IMR-90 (cell line): ENCODE data around the gene CAPNS2. TPM values are rescaled to one million over a fixed set of nuclear protein-coding genes. Genes with fewer than 3 reads are reported as not detected.

ENCODE experiments used
- ATAC-seq: fragments of 200-7000 bp; cut with Tn5 transposase; 2 replicates; pipeline ENCODE4 v1.9.1; 2020; ENCODE audit warnings: low read depth, mild to moderate bottlenecking, moderate library complexity
- BruUV-seq: library from RNA; stranded (reverse); fragments of 400-500 nt; replicated peaks from 2 replicates; lab custom pipeline; 2021; lab: Mats Ljungman, UMichigan
- CTCF ChIA-PET: fragments of 300-600 bp; formaldehyde crosslinking; extraction: SDS; loops from one replicate; lab custom pipeline; 2021; ENCODE audit warnings: antibody characterized with exemption; lab: Yijun Ruan, JAX
- POLR2A ChIA-PET: fragments of 300-600 bp; sonication (Branson Sonifier 250); formaldehyde crosslinking; loops from one replicate; lab custom pipeline; 2022; ENCODE audit warnings: antibody characterized with exemption; ENCODE audit not compliant: unreplicated experiment; lab: Charles Lee
- DNase-seq: peaks from one replicate; pipeline ENCODE4 v3.0.0; 2013
- H2AFZ ChIP-seq: replicated peaks from 2 replicates; pipeline ENCODE3; 2013; ENCODE audit warnings: low read length, mild to moderate bottlenecking; ENCODE audit not compliant: poor library complexity
- H2AK5ac ChIP-seq: 2 replicates; pipeline ENCODE4 v1.6.1; 2013; ENCODE audit warnings: low read depth, low read length, inconsistent platforms
- H2AK9ac ChIP-seq: replicated peaks from 2 replicates; pipeline ENCODE3; 2013; ENCODE audit warnings: mild to moderate bottlenecking, low read depth, low read length, moderate library complexity; ENCODE audit not compliant: poor library complexity
- H2BK120ac ChIP-seq: 2 replicates; pipeline ENCODE4 v1.6.1; 2013; ENCODE audit warnings: low read depth, low read length, inconsistent platforms
- H2BK15ac ChIP-seq: 3 replicates; pipeline ENCODE4 v1.6.1; 2013; ENCODE audit warnings: low read depth, low read length, inconsistent platforms
- H2BK20ac ChIP-seq: 2 replicates; pipeline ENCODE4 v1.6.1; 2013; ENCODE audit warnings: low read depth, mild to moderate bottlenecking, inconsistent platforms, low read length, moderate library complexity
- H2BK5ac ChIP-seq: 2 replicates; pipeline ENCODE4 v1.6.1; 2013; ENCODE audit warnings: mild to moderate bottlenecking, low read depth, low read length, inconsistent platforms; ENCODE audit not compliant: poor library complexity, severe bottlenecking
- H3K14ac ChIP-seq: replicated peaks from 2 replicates; pipeline ENCODE4 v1.6.1; 2013; ENCODE audit warnings: low read depth, low read length, inconsistent platforms
- H3K18ac ChIP-seq: 2 replicates; pipeline ENCODE4 v1.6.1; 2013; ENCODE audit warnings: low read depth, low read length, control low read depth
- H3K23ac ChIP-seq: 2 replicates; pipeline ENCODE4 v1.6.1; 2013; ENCODE audit warnings: low read depth, low read length, inconsistent platforms
- H3K27ac ChIP-seq: 2 replicates; pipeline ENCODE4 v1.5.1; 2013; ENCODE audit warnings: mild to moderate bottlenecking, control low read depth, low read length; ENCODE audit not compliant: insufficient read depth
- H3K27me3 ChIP-seq: 2 replicates; pipeline ENCODE4 v1.6.1; 2013; ENCODE audit warnings: low read length; ENCODE audit not compliant: control insufficient read depth, insufficient read depth
- H3K36me3 ChIP-seq: 2 replicates; pipeline ENCODE4 v1.6.1; 2013; ENCODE audit warnings: low read length, mixed read lengths; ENCODE audit not compliant: control insufficient read depth, insufficient read depth
- H3K4ac ChIP-seq: 2 replicates; pipeline ENCODE4 v1.6.1; 2013; ENCODE audit warnings: low read depth, low read length, inconsistent platforms
- H3K4me1 ChIP-seq: 2 replicates; pipeline ENCODE4 v1.6.1; 2013; ENCODE audit warnings: low read length, mixed read lengths; ENCODE audit not compliant: control insufficient read depth, insufficient read depth
- H3K4me2 ChIP-seq: 2 replicates; pipeline ENCODE4 v1.6.1; 2013; ENCODE audit warnings: low read depth, mild to moderate bottlenecking, control low read depth, low read length, moderate library complexity
- H3K4me3 ChIP-seq: 2 replicates; pipeline ENCODE4 v1.5.1; 2013; ENCODE audit warnings: low read depth, mild to moderate bottlenecking, control low read depth, low read length, moderate library complexity; ENCODE audit not compliant: insufficient read depth
- H3K56ac ChIP-seq: 2 replicates; pipeline ENCODE4 v1.6.1; 2013; ENCODE audit warnings: low read length, inconsistent platforms; ENCODE audit not compliant: insufficient read depth; ENCODE audit errors: extremely low read depth
- H3K79me1 ChIP-seq, 2 experiments: 2 replicates each; pipeline ENCODE4 v1.6.1; 2013; ENCODE audit warnings: low read length in 2 of 2, inconsistent platforms in 1 of 2, low read depth in 1 of 2
- H3K9ac ChIP-seq: 2 replicates; pipeline ENCODE4 v1.6.1; 2013; ENCODE audit warnings: low read depth, low read length, control low read depth
- H3K9me1 ChIP-seq: 2 replicates; pipeline ENCODE4 v1.6.1; 2013; ENCODE audit warnings: low read length, inconsistent platforms; ENCODE audit not compliant: insufficient read depth
- H3K9me3 ChIP-seq: 2 replicates; pipeline ENCODE4 v1.6.1; 2013; ENCODE audit warnings: low read length; ENCODE audit not compliant: control insufficient read depth, insufficient read depth
- H4K20me1 ChIP-seq: 2 replicates; pipeline ENCODE4 v1.6.1; 2013; ENCODE audit warnings: low read length, inconsistent platforms; ENCODE audit not compliant: insufficient read depth
- H4K5ac ChIP-seq: 2 replicates; pipeline ENCODE4 v1.6.1; 2013; ENCODE audit warnings: mild to moderate bottlenecking, low read depth, low read length, control low read depth
- H4K8ac ChIP-seq, 2 experiments: 2 replicates each; pipeline ENCODE4 v1.6.1; 2013; ENCODE audit warnings: low read depth in 2 of 2, low read length in 2 of 2, control low read depth in 1 of 2, inconsistent platforms in 1 of 2
- H4K91ac ChIP-seq: 2 replicates; pipeline ENCODE4 v1.6.1; 2013; ENCODE audit warnings: low read depth, low read length, inconsistent platforms; ENCODE audit not compliant: insufficient read depth
- BHLHE40 ChIP-seq: fragments of 150-350 bp; IDR thresholded peaks from 2 replicates; pipeline ENCODE4 v1.6.1; 2016; ENCODE audit warnings: mild to moderate bottlenecking, low read depth, low read length
- CEBPB ChIP-seq: IDR thresholded peaks from 2 replicates; pipeline ENCODE4 v1.6.1; 2012; ENCODE audit warnings: low read depth, low read length, improper control_type of control experiment
- CTCF ChIP-seq: conservative IDR thresholded peaks from 2 replicates; pipeline ENCODE4 v1.5.1; 2012; ENCODE audit warnings: mild to moderate bottlenecking, low read depth, low read length, improper control_type of control experiment
- RFX5 ChIP-seq: IDR thresholded peaks from 2 replicates; pipeline ENCODE4 v1.8.0; 2012; ENCODE audit warnings: low read depth, mild to moderate bottlenecking, low read length, moderate library complexity
- WGBS, 2 experiments: methylation state at CpG; one replicate each; pipeline versions ENCODE4 v1.1.5 to v1.1.7; 2013; ENCODE audit warnings: missing lambda C conversion rate in 2 of 2; ENCODE audit not compliant: insufficient read length in 1 of 2; ENCODE audit errors: extremely low coverage in 2 of 2; 5-methylcytosine and 5-hydroxymethylcytosine counted together
- dilution Hi-C: fragments of 300-500 bp; cut with HindIII; formaldehyde crosslinking; loops from one replicate; pipeline ENCODE4 v1.14.3; 2018; ENCODE audit warnings: low sequenced_read_pairs; ENCODE audit not compliant: unreplicated experiment
- in situ Hi-C: fragments of 300-500 bp; cut with MboI; formaldehyde crosslinking; loops from 3 replicates; pipeline ENCODE4 v1.14.3; 2019; ENCODE audit warnings: low sequenced_read_pairs, inconsistent platforms, mixed read lengths
- intact Hi-C: fragments of 100-400 bp; cut with micrococcal nuclease; formaldehyde crosslinking; loops from 2 replicates; pipeline ENCODE4 v1.10.0; 2022
- polyA plus RNA-seq, 3 experiments: library from polyadenylated mRNA; depleted of rRNA; stranded (reverse); fragments of >200 nt; gene quantifications; 2 replicates each; pipeline ENCODE4 v1.2.3, GENCODE V29; 2012; ENCODE audit warnings: low replicate concordance in 1 of 3
- total RNA-seq: library from RNA; depleted of rRNA; stranded (reverse); fragments of >200 nt; gene quantifications from 2 replicates; pipeline ENCODE4 v1.2.3, GENCODE V29; 2012

Gene CAPNS2
- total and polyA plus RNA-seq, 2 of the 4 experiments (the other 2 are of a cell fraction), result 0.09 to 0.72 TPM

- Histone ChIP-seq H2BK5ac (no peak overlapping the region), H4K20me1 (no peaks in the 10 kb centered on the region), H3K56ac (no peak overlapping the region), H4K91ac (no peak overlapping the region), H3K4ac (no peak overlapping the region), H2BK15ac (no peak overlapping the region), H2BK20ac (no peak overlapping the region), H3K9me1 (peaks cover 6% of the 10 kb centered on the region), H2BK120ac (no peak overlapping the region), H3K36me3 (no peaks in the 10 kb centered on the region), H3K4me2 (no peak overlapping the region), H4K5ac (no peak overlapping the region), H2AK5ac (no peak overlapping the region), H3K23ac (no peak overlapping the region), H2AK9ac (no peak overlapping the region), H3K4me3 (no peak overlapping the region), H3K18ac (no peak overlapping the region), H3K9me3 (no peaks in the 10 kb centered on the region), H3K14ac (no peak overlapping the region), H2AFZ (no peak overlapping the region), H3K27me3 (no peaks in the 10 kb centered on the region), H4K8ac (no peak overlapping the region), H3K4me1 (peaks cover 6% of the 10 kb centered on the region), H3K79me1 (no peaks in the 10 kb centered on the region; a peak in 1 of 4 replicates), H3K9ac (no peak overlapping the region), H3K27ac (no peak overlapping the region)
- DNase-seq, result peak; percentile 65
- in situ Hi-C loops, result no loop called here
- intact Hi-C loops, result no loop called here
- TF ChIP-seq RFX5, result no peak
- TF ChIP-seq BHLHE40, result no peak
- TF ChIP-seq CEBPB, result peak; percentile 61
- no peak for TF ChIP-seq CTCF
- WGBS, 2 experiments, result no CpG with 5 or more reads among the region's 5 CpGs
- POLR2A ChIA-PET, result no interaction called here
- no peak; the same call in 1 of the 2 replicates for ATAC-seq
- CTCF ChIA-PET, result interaction anchor here (0.6 to 1.6 kb wide), 4 partner anchors 11 to 1601 kb away, joined by 4 to 7 read pairs (median 4); no protein-coding TSS in a partner anchor
- dilution Hi-C loops, result no loop called here
- no TSS peak for BruUV-seq
Observed at GRCh38 chr16:55539049-55539448, 27.4 kb upstream of the CAPNS2 start.
